Right lung (tissue), 5 donors: Measurements from ENCODE around the gene ARID2. TPM values are rescaled to one million over a fixed set of nuclear protein-coding genes. Genes with fewer than 3 reads are reported as not detected.

Source experiments
- DNase-seq, 2 donors: peaks; one replicate each; pipeline ENCODE4 v3.0.0-alpha.2; 2013
- polyA plus RNA-seq, 5 donors: library from polyadenylated mRNA; unstranded; fragments of 120-200 nt; gene quantifications; one replicate each; pipeline versions ENCODE4 v1.2.1 to v1.2.3, GENCODE V29; 2013; ENCODE audit warnings: inconsistent platforms in 1 of 5, low replicate concordance in 1 of 5; ENCODE audit not compliant: insufficient read length in 5 of 5, insufficient read depth in 1 of 5

Gene ARID2
- polyA plus RNA-seq, 5 donors = 19.2 to 37.1 (median 34.3) TPM

DNA sequence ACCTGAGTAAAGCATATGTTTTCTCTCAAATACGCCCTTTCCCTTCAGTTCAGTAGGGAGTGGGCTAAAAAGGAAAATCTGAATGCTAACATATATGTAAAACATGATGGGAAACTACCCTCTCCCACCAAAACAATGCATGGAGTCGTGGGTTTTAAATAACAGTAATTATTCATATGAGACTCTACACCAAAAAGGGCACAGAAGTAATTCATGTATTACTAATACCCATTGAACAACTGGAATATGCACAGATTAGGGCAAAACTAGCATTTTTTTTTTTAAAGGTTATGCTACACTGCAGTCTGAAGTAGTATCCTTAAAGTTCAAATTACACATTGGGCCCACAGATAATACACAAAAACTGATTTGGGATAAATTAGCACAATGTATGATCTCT is 8.1 kb upstream of the ARID2 start:
- DNase-seq = no peak

DNA sequence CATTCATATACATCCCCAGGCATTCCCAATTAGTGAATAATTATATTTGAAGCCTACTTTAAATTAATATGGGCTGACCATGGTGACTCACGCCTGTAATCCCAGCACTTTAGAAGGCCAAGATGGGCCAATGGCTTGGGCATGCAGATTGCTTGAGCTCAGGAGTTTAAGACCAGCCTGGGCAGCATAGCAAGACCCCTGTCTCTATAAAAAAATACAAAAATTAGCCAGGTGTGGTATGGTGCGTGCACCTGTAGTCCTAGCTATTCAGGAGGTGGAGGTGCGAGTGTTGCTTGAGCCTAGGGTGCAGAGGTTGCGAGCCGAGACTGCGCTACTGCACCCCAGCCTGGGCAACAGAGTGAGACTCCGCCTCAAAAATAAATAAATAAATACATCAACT is 7.6 kb upstream of the ARID2 start:
- DNase-seq = no peak

DNA sequence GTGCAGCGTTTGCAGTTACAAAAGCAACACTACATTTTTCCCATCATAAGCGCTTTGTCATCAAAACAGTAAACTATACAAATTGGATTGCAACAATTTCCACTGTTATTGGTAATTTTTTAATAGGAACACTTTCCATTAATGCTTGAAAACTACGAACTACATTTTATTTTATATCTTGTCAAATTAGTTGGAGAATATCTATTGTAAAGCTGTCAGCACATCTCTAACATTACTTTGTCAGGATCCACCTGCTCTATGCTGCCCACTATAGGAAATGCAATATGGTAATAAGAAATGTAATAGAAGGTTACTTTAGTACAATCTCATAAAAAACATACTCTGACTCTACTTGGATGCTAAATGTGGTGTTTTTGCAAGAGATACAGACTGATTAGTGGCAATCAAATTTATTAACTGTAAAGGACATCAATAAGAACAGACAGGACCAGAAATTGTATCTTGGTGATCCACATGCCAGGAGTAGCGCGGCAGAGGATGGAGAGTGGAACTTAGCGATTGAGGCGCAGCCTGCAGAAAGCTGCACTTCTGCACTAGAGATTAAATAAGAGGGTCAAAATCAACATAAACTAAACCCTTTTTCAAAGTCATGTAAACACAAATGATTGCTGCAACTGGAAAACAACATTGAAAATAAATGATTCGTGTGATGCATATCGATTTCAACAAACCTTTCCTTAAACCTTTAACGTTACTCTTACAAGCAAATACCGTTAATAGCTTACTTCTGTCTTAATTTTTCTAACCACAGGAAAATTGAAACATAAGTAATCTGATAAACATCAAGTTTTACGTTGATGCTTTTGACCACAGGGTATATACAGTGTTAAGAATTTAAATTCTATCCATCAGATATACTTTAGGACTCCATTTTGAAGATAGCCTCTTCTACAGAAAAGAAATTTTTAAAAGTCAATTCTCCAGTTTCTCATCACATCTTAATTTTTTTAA is 3.6 kb upstream of the ARID2 start:
- peak; percentile 43 to 55 for DNase-seq

DNA sequence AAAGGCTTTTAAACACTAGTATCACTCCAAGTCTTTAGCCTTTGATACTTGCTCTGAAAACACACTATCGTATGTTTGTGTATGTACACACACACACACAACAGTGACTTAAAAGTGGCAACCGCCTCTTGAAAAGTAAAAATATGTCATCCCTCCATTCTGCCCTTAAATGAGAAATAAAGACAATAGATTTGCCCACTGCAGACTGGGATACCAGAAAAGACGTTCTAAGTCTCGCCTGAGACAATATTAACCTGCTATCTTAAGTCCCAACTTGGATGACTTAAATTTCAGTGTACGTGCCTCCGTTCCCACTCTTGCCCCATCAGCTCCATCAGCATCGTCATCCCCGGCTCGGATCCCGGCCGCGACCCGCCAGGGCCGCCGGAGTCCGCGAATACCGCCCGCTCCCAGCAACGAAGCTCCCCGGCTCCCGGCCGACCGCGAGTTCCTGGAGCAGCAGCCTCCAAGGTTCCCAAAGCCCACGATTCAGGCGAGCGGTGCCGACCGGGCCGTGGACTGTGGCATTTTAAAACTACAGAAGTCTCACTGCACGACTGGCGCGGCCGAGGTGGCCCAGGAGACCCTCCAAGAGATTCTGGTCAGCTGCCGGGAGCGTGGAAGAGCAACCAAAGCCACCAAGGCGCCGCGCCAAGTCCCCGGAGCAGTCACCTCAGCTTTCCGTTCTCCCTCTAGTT is 2.8 kb upstream of the ARID2 start:
- DNase-seq = no peak

DNA sequence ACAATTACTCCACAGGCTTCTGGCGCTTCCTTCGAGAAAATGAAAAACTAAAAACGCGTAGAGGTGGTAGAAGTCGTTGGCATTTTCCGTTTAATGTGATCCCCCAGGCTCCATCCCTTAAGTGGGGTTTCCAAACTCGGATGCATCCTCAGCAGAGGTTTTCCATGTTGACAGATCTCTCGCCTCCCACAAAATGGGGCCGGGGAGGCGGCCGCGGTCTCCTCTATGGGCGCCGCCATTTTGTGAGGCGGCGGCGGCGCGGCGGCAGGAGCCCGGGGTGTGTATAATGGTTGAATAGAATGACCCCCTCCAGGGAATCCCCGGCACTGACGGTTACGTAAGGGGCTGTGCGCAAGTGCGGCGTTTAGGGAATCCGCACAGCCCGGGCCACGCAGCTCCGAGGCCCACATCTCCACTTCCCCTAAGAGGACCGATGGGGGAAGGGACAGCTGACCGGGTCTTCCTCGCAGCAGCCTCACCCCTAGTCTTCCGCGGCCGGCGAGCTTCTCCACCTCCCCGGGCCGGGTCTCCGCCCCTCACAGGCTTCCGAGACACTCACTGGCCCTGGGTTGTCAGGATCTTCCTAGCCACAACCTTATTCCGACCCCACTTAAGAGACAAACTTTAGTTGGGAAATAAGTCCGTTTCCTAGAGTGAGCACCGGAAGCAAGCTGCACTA is 2.1 kb upstream of the ARID2 start:
- DNase-seq = peak; percentile 95 to 96

DNA sequence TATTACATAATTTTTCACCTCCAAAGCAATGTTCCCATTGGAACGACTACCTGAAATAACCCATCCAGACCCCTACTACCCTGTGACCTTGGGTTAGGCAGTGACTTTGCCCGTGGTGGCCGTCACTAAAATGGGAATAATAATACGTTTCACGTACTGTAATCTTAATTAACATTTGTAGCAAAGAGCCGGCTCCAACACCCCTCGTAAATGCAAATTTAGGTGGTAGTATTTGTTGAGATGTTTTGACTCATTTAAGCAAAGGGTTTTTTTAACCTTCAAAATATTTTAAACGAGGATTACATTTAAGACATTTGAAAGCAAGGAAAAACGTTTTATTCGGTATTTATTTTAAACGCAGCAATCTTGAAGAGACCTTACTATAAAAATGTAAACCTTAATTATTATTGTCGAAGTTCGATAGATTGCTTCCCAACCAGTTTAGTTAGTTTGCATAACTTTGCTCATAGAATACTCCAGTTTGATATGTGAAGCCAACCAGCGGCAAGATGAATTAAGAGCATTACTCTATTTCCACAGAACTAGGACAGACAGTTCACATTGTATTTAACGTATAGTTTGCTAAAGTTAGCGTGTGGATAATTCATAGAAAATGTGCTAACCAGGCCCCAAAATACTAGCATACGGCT is 1.4 kb upstream of the ARID2 start:
- no peak for DNase-seq

DNA sequence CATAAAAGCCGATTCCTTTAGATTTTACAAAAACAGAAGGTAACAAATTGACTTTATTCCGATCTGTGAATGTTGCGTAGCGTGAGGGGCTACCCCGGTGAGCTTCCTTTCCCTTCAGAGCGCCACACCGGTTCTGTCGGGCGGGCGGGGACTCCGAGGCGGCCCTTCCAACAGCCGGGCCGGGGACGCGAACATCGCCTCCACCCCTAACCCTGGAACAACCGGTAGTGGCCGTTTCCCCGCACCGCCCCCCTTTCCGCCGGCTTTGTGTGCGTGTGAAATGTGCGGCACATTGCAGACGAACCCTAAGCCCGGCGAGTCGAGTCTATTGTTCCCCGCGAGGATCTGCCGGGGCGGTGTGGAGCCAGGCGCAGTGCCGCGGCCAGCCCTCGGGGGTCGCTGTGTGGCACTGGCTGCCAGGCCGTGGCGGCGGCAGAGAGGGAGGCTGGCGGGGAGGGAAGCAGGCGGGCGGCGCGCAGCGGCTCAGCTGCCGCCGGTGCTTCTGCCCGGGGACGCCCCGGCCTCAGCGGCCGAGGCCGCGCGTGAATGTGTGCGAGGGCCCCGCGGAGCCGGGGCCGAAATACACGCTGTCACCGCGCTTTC is 775 bp upstream of the ARID2 start:
- peak; percentile 95 to 96 for DNase-seq

DNA sequence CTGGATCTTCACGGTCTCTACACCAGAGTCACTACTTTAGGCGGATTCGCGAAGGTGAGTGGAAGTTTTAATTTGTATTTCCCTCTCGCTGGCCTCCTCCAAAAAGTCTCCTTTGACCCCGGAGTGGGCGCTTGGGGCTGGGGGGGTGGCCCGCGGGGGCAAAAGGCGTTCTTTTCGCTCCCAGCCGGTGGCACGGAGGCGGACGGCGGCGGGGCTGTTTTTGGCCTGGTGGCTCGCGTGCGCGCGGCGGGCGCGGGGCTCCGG is 510 bp downstream of the ARID2 start:
- no peak for DNase-seq

DNA sequence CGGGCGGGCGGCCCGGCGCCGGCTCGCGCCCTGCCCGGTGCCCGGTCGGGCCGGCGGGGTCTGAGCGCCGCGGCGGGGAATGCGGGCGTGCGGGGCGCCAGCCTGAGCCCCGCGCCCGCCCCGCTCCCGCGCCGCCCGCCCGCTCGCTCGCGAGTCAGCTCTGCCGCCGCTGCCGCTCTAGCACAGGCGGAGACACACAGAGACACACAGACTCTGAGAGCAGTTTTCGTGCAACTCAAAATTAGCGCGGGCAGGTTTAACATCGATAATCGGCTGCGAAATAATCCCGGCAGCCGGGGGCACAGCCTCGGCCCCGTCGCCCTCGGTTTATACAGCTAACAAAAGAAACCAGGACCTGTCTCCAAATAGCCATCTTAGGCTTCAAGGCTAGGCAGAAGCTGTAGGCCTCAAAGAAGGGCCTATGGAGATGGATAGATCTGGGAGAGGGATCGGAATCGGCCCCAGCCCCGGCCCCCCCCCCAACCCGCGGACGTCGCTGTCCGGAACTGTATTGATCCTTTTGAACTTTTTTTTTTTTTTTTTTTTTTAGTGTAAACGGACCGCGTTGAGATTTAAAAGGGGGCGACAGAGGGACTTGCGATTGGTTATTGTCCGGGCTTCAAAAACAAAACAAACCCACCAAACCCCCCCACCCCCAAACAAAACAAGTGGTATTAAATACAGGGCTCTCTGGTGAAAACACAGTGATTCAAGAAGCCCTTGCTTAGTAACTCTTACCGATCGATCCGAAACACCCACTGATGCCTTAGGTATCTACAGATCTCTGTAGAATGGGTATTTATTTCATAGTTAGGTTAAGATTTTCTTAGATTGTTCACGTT is 1.1 kb downstream of the ARID2 start:
- peak; percentile 64 to 67 for DNase-seq

DNA sequence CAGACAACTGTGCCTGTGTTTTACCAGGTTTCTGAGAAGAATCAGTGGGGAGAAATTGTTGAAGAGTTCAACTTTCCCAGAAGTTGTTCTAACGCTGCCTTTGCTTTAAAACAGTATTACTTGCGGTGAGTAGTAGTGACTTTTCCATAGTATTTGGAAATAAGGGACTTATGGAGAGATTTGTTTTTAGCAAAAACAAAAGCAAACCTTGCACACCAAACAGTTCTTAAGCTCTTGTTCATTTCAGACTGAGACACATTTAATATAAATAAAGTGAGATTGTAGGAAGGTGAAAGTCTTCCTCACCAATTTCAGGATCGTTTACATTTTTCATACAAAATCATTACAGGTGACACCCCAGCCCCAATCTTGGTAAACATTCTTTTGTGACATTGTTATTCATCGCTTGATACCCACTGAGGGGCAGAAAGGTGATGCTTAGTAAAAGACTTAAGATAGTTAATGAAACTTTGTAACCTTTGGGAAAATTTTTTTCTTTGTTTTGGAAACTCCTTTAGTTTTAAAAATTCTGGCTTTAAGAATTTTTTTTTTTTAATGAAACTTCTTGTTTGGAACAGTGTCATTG is 1.8 kb downstream of the ARID2 start:
- peak in 1 of 2 donors; percentile 7 for DNase-seq

DNA sequence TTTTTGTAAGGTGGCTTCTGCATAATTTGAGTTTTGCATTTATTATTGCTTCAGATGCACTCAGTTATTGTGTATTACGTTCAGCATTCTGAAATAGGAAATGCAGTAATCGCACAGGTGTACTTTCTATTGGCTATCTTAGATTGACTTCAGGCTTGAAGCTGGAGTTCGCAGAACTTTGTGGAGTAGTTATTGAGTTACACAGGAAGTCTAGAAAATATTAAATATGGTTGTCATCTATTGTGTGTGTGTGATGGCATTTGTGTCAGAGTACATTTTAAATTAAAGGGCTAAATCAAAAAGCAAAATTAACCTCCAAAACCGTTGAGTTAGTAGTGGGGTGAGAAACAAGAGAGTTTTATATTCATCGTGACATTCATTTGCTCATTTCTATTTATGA is 2.7 kb downstream of the ARID2 start:
- DNase-seq = peak in 1 of 2 donors; percentile 16

DNA sequence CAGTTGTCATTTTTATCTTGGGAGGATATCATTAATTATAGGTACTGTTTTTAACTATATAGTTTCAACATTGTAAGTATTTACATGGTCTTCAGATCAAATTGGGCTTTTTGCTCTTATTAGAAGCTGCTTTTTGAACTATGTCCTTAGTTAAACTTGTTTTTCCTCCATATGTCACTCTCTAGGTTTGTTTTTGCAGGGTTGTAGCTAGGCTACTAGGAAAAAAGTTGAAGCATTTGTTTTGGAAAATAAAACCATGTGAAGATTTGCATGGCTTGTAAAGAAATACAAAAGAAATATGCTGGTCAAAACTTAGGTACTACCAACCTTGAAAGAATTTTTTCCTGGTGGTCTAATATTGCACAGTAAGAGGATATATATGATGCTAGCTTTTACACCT is 3.4 kb downstream of the ARID2 start:
- DNase-seq = no peak

DNA sequence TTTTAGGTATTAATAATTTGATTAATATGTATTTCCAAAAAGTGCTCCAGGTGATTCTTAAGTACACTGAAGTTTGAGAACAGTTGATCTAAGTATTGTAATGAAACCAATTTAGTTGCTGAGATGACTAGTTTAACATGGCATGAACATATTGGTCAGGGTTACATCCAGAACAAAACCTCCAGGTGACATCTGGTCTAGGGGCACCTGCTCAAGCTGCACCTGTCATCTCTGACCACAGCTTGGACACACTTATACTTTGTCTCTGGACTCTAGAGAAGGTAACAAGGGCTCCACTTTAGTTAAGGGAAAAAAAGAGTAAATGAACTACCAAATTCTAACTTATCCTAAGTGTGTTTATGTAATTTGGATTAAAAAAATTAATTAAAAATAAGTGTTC is 8.1 kb downstream of the ARID2 start:
- no peak for DNase-seq

DNA sequence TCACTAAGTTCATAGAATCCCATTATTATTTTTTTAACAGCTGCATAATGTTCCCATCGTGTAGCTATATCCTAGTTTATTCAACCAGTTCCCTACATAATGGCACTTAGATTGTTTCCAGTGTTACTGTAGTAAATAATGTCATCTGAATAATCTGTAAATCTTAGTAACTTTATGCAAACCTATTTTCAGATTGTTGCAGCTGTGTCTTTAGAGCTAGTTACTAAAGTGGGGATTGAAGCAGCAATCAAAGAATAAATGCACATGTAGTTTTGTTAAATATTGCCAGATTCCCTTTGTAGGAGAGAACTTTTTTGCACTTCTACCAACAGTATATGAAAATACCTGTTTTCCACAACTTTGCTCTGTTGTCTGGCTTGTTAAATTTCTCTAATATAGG is 13.1 kb downstream of the ARID2 start:
- DNase-seq = no peak

DNA sequence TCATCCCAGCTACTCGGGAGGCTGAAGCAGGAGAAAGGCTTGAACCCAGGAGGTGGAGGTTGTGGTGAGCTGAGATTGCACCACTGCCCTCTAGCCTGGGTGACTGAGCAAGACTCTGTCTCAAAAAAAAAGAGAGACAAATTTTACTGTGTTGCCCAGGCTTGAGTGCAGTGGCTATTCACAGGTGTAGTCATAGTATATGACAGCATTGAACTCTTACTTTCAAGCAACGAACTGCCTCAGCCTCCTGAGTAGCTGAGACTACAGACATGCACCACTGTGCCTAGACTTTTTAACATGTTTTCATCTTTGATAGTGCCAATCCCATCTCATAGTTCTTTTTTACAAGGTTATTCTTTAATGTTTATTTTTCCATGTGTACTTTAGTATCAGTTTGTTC is 13.7 kb downstream of the ARID2 start:
- DNase-seq = no peak

DNA sequence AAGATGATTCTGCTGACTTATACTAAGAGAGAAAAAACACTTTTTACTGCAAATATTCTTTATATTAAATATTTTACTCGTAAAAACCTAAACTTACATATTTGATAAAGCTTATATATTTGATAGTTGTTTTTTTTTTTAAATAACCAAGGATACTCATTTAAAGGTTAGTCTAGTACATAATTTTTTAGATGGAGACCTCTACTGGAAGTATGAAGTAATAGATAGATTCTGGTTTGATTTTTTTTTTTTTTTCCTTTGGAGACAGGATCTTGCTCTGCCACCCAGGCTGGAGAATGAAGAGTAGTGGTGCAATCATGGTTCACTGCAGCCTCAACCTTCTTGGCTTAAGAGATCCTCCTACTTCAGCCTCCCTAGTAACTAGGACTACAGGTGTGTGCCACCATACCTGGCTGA is 16.4 kb downstream of the ARID2 start:
- no peak for DNase-seq

DNA sequence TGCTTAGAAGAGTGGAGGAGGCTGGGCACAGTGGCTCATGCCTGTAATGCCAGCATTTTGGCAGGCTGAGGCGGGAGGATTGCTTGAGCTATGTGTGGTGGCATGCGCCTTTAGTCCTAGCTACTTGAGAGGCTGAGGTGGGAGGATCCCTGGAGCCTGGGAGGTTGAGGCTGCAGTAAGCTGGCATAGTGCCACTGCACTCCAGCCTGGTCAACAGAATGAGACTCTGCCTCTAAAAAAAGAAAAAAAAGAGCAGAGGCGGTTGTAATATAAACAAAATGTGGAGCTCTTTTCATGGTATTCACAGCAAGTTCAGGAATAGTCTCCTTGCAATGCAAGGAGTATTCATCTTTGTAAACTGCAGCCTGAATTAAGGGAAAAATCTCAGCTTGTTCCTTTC is 27.2 kb downstream of the ARID2 start:
- DNase-seq = no peak

DNA sequence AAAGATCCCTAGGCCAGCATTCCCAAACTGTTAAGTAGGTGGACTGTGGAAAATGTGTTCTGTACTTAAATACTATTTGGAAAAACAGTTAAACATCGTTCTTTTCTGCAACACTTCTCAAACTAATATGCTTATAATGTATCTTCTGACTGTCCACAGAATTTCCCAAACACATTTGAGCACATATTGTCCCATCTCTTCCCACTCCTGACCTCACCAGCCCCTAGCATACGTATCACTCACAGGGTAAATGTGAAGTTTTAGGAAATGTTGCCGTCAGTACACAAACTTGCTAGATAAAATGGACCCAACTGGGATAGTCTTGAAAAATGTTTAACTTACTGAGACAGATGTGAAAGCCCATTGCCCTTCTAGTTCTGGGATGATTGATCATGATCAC is 27.7 kb downstream of the ARID2 start:
- DNase-seq = no peak

DNA sequence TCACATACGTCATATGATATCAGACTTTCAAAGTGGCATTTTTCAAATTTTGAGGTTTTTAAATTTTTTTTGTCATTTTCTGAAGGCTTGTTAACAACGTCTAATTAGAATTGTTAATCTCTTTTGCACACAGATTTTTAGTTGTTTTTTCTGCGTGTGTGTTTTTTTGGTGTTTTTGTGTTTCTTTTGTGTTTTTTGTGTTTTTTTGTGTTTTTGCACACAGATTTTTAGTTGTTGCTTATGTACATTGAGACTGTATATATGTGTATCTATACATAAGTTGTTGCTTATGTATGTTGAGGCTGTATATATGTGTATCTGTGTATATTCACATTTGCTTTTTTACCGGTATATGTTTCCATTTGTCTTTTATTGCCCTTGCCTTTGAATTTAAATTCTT is 30.8 kb downstream of the ARID2 start:
- no peak for DNase-seq
